GM18870 (cell line): ENCODE results near the gene WASF2.
"Not testable (repeated sequence)": the region's sequence is repeated elsewhere in the genome, so short reads cannot be mapped to it uniquely, and the experiment has no call there.

ENCODE experiments used
- ATAC-seq: cut with Tn5 transposase; IDR thresholded peaks from one replicate; pipeline ENCODE4 v1.9.1; 2021; ENCODE audit warnings: moderate library complexity; ENCODE audit not compliant: unreplicated experiment

WASF2 gene

GRCh38 chr1:27400082-27400962 lies 89.6 kb downstream of the WASF2 start:
- ATAC-seq = no peak

GRCh38 chr1:27399251-27400025 lies 90.5 kb downstream of the WASF2 start:
- ATAC-seq = no peak

GRCh38 chr1:27398405-27399149 lies 91.4 kb downstream of the WASF2 start:
- no peak for ATAC-seq

- ATAC-seq = no peak
These were observed 92.2 kb downstream of the WASF2 start for GRCh38 chr1:27397749-27398148.

- ATAC-seq = no peak
These were observed 92.9 kb downstream of the WASF2 start for GRCh38 chr1:27397110-27397509.

GRCh38 chr1:27395441-27396195 lies 94.3 kb downstream of the WASF2 start:
- no peak for ATAC-seq

GRCh38 chr1:27394925-27395324 lies 95.0 kb downstream of the WASF2 start:
- no peak for ATAC-seq

- ATAC-seq = no peak
These were observed 95.7 kb downstream of the WASF2 start for GRCh38 chr1:27394282-27394658.

GRCh38 chr1:27393641-27394281 lies 96.2 kb downstream of the WASF2 start:
- no peak for ATAC-seq

- ATAC-seq = no peak
These were observed 97.0 kb downstream of the WASF2 start for GRCh38 chr1:27392778-27393635.

GRCh38 chr1:27392096-27392777 lies 97.7 kb downstream of the WASF2 start, which contains the start of gene GPR3:
GPR3 (plus strand) TSS chr1:27392622; CDS start chr1:27393799, 1,177 bp downstream.
- no peak for ATAC-seq

- ATAC-seq = no peak
These were observed 98.4 kb downstream of the WASF2 start for GRCh38 chr1:27391511-27392095.

GRCh38 chr1:27388337-27389005 lies 101.5 kb downstream of the WASF2 start:
- no peak for ATAC-seq

- ATAC-seq = not testable (repeated sequence)
These were observed 105.2 kb downstream of the WASF2 start for GRCh38 chr1:27384797-27385196.

- ATAC-seq = no peak
These were observed 106.3 kb downstream of the WASF2 start for GRCh38 chr1:27383661-27384060.

GRCh38 chr1:27383039-27383605 lies 106.8 kb downstream of the WASF2 start, which contains the start of gene CD164L2:
CD164L2 (minus strand) TSS chr1:27383333; CDS start chr1:27383239, 94 bp downstream.
- no peak for ATAC-seq
